Right lobe of liver (tissue), 4 donors: Measurements from ENCODE around the gene NUCB1.
A peak's percentile ranks its signal among the peaks of the same experiment; 100 is the strongest.

Source experiments
- POLR2A ChIP-seq: fragments of 450-650 bp; IDR thresholded peaks from one replicate; pipeline ENCODE4 v1.6.1; 2017; ENCODE audit warnings: antibody characterized with exemption, mild to moderate bottlenecking
- TF ChIP-seq, protein P1 (sequence below), 4 donors: fragments of 200-600 bp in 3 of 4; fragments of 450-650 bp in 1 of 4; IDR thresholded peaks; one replicate each; pipeline versions ENCODE4 v1.5.1 to v1.8.0; 2016 to 2022; ENCODE audit warnings: antibody characterized with exemption in 4 of 4, mild to moderate bottlenecking in 2 of 4
- donor health status: DM: no; HTN: no; CAD: no.
- donor health status: DM: no; HTN: no; CAD: no.
- donor health status: DM: no; HTN: yes; CAD: no.

DNA sequence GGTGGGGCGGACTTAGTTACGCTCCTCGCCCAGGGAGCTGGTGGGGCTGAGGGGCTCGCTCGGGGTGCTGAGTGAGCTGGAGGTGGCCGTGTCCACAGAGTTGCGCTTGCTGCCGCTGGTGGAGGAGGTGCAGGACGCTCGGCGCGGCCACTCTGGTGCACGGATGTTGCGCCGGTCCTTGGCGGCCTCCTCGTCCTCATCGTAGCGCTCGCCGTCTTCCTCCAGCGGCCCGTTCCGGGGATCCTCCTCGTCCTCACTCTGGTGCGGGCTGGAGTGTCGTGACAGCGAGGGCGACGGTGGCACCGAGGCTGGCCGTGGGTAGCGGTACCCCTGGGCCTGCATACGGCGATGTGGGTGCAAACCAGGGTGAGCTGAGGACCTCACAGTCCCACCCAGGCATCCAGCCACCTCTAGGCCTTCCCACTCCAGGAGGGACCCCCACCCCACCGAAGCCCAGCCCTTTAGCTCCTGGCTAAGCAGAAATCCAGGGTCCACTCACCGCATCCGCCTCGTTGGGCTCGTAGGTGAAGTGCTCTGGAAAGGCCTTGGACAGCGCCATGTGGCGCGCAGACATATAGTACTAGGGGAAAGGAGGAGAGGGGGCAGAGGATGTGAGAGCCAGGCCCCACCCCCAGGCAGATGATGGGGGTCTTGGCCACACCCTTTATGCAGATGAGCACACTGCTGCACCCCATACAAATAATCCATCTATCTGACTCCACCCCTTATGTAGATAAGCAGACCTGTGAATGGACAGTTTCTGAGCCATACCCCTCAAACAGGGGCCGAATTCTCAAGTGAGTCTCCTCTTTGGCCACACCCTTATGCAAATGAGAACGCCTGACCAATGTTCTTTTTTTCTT lies 69.4 kb downstream of the NUCB1 start:
- TF ChIP-seq, protein P1, sequence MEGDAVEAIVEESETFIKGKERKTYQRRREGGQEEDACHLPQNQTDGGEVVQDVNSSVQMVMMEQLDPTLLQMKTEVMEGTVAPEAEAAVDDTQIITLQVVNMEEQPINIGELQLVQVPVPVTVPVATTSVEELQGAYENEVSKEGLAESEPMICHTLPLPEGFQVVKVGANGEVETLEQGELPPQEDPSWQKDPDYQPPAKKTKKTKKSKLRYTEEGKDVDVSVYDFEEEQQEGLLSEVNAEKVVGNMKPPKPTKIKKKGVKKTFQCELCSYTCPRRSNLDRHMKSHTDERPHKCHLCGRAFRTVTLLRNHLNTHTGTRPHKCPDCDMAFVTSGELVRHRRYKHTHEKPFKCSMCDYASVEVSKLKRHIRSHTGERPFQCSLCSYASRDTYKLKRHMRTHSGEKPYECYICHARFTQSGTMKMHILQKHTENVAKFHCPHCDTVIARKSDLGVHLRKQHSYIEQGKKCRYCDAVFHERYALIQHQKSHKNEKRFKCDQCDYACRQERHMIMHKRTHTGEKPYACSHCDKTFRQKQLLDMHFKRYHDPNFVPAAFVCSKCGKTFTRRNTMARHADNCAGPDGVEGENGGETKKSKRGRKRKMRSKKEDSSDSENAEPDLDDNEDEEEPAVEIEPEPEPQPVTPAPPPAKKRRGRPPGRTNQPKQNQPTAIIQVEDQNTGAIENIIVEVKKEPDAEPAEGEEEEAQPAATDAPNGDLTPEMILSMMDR (IDR thresholded peaks at IDR 0.05), result no peak
- peak; percentile 4 for TF ChIP-seq POLR2A
